Fibroblast of the conjunctiva (primary cell): Measurements from ENCODE around the gene TAOK3.
"Not testable (repeated sequence)": the region's sequence is repeated elsewhere in the genome, so short reads cannot be mapped to it uniquely, and the experiment has no call there.

ENCODE experiments used
- DNase-seq: peaks from one replicate; pipeline ENCODE4 v3.0.0-alpha.2; 2010; ENCODE audit warnings: low read depth

TAOK3 gene

DNA sequence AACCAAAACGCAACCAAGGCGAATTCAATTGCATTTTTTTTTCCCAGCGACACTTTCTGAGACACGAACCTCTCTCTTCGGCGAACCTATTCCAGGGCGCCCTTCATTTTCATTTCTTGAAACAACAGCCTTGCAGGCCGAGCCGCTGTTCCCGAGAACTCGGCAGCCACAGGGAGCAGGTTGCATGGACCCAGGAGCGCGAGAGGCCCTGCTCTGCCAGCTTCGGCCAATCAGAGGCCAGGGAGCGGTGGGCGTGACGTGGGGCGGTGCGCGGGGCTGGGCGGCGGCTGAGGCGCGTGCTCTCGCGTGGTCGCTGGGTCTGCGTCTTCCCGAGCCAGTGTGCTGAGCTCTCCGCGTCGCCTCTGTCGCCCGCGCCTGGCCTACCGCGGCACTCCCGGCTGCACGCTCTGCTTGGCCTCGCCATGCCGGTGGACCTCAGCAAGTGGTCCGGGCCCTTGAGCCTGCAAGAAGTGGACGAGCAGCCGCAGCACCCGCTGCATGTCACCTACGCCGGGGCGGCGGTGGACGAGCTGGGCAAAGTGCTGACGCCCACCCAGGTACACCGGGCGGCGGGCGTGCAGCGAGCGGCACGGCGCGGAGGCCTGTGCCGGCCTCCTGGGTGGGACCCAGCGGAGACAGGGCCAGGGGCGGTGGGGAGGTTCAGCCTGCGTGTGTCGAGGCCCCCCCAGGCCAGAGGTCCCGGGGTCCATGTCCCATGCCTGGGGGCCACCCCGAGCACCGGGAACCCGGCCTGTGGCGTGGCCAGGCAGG lies 236.7 kb downstream of the TAOK3 start, which contains the start of gene PEBP1:
Gene PEBP1, plus strand, starts transcription at position 337 of the 771 bp plus-strand sequence. Its CDS starts 86 bp downstream, at position 423.
- DNase-seq: peak; percentile 75

DNA sequence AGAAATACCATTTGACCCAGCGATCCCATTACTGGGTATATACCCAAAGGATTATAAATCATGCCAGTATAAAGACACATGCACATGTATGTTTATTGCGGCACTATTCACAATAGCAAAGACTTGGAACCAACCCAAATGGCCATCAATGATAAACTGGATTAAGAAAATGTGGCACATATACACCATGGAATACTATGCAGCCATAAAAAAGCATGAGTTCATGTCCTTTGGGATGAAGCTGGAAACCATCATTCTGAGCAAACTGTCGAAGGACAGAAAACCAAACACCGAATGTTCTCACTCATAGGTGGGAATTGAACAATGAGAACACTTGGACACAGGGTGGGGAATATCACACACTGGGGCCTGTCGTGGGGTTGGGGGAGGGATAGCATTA lies 243.3 kb downstream of the TAOK3 start:
- DNase-seq: not testable (repeated sequence)

DNA sequence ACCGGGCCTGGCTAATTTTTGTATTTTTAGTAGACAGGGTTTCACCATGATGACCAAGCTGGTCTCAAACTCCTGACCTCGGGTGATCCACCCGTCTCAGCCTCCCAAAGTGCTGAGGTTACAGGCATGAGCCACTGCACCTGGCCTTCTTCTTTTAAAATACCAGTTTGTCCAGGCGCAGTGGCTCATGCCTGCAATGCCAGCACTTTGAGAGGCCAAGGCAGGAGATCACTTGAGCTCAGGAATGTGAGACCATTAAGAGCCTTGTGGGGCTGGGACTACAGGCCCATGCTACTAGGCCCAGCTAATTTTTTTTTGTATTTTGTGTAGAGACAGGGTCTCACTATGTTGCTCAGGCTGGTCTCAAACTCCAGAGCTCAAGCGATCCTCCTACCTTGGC lies 244.8 kb downstream of the TAOK3 start:
- DNase-seq: no peak

DNA sequence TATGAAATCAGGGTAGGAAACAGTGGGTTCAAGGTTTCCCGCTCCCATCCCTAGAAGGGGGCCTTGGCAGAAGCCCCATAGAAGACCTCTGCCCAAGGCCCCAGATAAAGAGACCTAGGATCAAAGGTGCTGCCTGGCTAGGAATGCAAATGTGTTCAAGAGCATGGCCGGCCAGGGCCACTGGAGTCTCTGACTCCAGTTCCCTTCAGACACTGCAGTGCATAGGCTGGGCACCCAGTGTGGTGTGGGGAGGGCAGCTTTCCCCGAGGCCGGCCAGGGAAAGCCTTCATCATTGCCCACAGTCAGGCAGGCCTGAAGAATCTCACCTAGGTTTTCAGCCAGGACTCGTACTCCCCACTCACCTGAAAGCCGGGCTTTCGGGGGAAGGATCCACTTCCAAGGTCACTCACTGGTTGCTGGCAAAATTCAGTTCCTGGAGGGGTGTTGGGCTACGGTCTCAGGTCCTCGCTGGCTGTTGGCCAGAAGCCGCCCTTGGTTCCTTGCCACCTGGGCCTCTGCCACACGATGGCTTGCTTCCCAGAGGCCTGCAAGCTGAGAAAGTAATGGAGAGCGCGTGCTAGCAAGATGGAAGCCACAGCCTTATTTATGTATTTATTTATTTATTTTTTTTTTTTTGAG lies 246.5 kb downstream of the TAOK3 start:
- no peak for DNase-seq

- DNase-seq: no peak
These were observed 247.0 kb downstream of the TAOK3 start for GRCh38 chr12:118125743-118126118.

- DNase-seq: no peak
These were observed 248.3 kb downstream of the TAOK3 start for GRCh38 chr12:118124333-118124874.

DNA sequence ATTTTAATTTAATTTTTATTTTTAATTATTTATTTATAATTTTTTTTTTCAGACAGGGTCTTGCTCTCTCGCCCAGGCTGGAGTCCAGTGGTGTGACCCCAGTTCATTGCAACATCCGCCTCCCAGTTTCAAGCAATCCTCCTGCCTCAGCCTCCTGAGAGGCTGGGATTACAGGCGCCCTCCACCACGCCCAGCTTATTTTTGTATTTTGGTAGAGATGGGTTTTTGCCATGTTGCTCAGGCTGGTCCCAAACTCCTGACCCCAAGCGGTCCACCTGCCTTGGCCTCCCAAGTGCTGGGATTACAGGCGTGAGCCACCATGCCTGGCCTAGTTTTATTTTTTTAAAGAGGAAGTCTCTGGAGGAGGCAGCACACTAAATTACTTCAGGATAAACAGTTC lies 250.4 kb downstream of the TAOK3 start:
- no peak for DNase-seq

- DNase-seq: peak; percentile 39
These were observed 251.9 kb downstream of the TAOK3 start for GRCh38 chr12:118120579-118121363.

DNA sequence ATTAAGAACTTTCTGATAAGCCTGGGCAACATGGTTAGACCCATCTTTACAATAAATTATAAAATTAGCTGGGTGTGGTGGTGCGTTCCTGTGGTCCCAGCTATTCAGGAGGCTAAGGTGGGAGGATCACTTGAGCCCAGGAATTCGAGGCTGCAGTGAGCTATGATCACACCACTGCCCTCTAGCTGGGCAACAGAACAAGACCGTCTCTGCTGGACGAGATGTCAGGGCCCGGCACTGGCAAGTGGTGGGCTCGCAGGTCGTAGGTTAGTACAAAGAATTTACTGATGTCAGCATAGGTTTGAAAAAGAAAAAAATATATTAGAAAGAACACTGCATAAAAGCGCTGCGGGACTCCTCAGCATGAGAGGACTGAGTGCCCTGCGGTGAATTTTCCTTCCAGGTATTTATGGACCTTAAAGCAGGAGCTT lies 253.2 kb downstream of the TAOK3 start:
- no peak for DNase-seq

DNA sequence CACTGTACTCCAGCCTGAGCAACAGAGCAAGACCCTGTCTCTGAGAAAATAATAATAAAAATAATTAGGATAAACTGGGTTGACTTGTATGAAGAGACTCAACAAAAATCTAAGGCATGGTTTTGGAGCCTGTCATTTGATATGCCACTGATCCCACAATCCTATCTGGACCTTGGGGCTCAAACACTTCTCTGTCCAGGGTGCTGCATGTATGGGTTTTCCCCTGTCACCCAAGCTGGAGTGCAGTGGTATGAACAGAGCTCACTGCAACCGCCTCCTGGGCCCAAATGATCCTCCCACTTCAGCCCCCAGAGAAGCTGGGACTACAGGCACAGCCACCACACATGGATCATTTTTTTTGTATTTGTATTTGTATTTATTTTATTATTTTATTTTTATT lies 263.6 kb downstream of the TAOK3 start:
- DNase-seq: no peak

DNA sequence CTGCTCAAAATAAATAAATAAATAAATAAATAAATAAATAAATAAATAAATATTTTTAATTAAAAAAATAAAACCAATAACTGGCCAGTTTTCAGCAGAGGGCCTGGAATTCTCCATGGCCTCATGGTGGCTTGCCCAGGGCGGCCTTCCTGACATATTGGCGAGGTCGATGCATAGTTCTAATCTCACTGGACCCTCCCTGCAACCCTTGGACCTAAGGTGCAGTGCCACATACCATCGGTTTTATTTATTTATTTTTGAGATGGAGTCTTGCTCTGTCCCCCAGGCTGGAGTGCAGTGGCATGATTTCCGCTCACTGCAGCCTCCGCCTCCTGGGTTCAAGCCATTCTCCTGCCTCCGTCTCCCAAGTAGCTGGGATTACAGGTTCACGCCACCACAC lies 265.0 kb downstream of the TAOK3 start:
- no peak for DNase-seq

DNA sequence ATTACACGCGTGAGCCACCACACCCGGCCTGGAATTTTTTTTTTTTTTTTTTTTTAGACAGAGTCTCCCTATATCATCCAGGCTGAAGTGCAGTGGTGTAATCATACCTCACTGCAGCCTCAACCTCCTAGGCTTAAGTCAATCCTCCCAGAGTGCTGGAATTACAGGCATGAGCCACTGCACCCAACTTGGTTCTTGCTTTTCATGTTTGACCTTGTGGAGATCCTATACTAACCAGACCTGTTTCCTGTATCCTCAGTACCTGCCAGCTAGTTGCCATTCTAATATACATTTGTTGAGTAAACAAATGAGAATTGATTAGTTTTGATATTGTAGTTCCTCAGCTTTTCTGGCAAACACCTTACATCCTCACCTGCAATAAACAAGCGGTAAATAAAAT lies 265.7 kb downstream of the TAOK3 start:
- DNase-seq: no peak

GRCh38 chr12:118103601-118104382 lies 268.9 kb downstream of the TAOK3 start, which contains the start of gene VSIG10:
Gene VSIG10 (minus strand): TSS chr12:118104011. CDS start chr12:118103671, 340 bp downstream.
- peak; percentile 21 for DNase-seq

DNA sequence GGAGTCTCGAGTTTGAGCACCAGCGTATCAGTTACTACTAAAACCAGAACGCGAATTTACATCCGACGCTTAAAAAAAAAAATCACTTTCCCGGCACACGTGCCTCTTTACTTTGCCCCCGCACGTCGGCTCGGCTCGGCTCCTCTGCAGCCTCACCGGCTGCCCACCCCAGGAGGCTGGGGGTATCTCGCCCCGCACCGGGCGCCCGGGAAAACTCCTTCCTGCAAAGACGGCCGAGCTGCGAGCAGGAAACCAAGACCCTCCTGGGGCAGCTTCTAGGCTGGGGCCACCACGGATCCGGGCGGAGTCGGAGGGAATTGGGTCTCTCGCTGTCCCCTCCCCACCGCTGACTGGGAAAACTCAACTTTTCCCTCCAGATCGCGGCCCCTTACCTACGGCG lies 269.5 kb downstream of the TAOK3 start:
- DNase-seq: no peak

DNA sequence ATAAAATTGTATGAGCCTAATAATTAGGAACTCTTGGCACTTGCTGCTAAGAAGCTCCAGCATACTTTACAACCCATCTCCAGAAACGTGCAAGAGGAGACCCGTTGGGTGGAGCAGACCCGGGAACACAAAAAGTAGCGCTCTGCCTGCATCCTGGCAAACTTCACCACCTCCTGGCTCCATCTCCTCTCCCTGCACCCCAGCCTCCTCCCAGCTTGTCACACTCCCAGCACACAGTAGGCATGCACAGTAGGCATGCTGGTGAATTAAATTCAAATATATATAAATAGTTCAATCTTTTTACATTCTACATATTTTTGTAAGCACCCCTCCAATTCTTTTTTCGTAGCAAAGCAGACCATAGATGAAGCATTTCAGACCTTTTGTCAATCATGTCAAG lies 270.1 kb downstream of the TAOK3 start:
- no peak for DNase-seq

- no peak for DNase-seq
These were observed 270.6 kb downstream of the TAOK3 start for GRCh38 chr12:118102070-118102469.

DNA sequence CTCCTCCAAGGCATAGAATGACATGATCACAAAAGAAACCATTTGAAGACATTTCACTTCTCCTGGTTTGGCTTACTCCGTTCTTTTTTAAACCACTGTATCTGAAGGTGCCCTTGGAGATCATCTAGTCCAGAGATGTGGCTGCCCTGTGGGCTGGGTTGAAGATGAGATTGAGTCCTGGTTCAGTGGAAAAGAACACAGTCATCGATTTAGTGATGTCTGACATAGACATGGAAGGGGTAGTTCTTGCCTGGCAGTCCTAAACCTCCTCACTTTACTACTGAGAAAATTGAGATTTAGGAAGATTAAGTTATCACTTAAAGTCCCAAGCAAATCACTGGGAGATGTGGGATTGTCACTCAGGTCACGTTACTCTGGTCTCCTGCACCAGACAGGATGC lies 271.7 kb downstream of the TAOK3 start:
- no peak for DNase-seq
